ENCODE data around the gene CCNH.

CCNH gene

GRCh38 chr5:87354496-87354895 is 58.2 kb downstream of the CCNH start:
- no peak for DNase-seq
- no peak for ATAC-seq
- no peaks in the 10 kb centered on the region for H3K9me3 Mint-ChIP-seq
- no peaks in the 10 kb centered on the region for H3K27me3 Mint-ChIP-seq
- H3K27ac Mint-ChIP-seq, result no peak overlapping the region
- H3K4me1 Mint-ChIP-seq, result peaks cover 17% of the 10 kb centered on the region
- H3K4me3 Mint-ChIP-seq, result no peak overlapping the region

DNA sequence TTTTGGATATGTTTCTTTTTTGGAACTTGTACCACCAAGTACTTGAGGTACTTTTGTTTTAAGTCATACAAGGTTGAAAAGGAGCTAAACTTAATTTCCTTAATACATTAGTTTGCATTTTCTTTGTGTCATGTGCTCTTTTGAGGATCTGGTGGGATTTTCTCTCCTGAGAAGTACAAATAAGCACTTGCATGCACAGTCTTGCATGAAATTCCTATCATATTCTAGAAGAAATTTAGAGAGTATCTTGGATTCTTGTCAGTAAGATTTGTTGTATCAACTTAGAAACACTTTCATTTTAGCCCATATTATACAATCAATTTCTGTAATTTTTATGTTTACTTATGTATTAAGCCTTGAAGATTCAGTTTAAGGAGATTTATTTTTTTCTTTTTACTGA is 64.9 kb downstream of the CCNH start:
- H3K4me3 Mint-ChIP-seq, result no peak overlapping the region
- peaks cover 5 to 7% of the 10 kb centered on the region in 2 donors for H3K9me3 Mint-ChIP-seq
- DNase-seq (no peak), ATAC-seq (no peak)
- H3K27ac Mint-ChIP-seq, result no peak overlapping the region
- no peaks in the 10 kb centered on the region for H3K4me1 Mint-ChIP-seq
- no peaks in the 10 kb centered on the region for H3K27me3 Mint-ChIP-seq

DNA sequence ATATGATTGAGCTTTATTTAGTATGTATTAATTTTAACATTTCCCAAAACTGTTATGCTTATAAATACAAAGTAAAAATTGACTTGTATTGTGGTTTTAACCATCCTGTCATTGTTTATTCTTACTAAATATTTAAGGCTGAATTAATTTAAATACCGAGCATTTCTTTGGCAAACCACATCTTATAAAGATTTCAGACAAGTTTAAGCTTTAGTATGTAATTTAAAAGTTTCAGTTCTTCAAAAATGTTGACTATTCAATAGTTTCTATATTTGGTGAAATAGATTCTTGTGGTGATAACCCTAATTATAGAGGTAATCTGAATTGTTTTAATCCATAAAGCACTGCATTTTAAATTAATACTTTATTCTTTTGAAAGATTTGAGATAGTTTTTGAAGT is 65.5 kb downstream of the CCNH start:
- H3K4me3 Mint-ChIP-seq, result no peak overlapping the region

More for the DNA sequence above, 65.5 kb downstream of the CCNH start:
- H3K27me3 Mint-ChIP-seq, result no peaks in the 10 kb centered on the region
- H3K9me3 Mint-ChIP-seq, result peaks cover 5 to 7% of the 10 kb centered on the region in 2 donors
- no peaks in the 10 kb centered on the region for H3K4me1 Mint-ChIP-seq
- no peak overlapping the region for H3K27ac Mint-ChIP-seq
- DNase-seq, result no peak
- no peak for ATAC-seq

All from stimulated activated naive CD8-positive, alpha-beta T cell treated with anti-CD3 and anti-CD28 coated beads, Interleukin-15, amount 100 ng/mL, for 72 hours (primary cell).